PC-3 (cell line): ENCODE measurements around the gene VDR. TPM values are rescaled to one million over a fixed set of nuclear protein-coding genes. Genes with fewer than 3 reads are reported as not detected.

Source experiments
- ATAC-seq: fragments of 200-7000 bp; cut with Tn5 transposase; 2 replicates; pipeline ENCODE4 v1.9.1; 2020; ENCODE audit warnings: mild to moderate bottlenecking, moderate library complexity
- BruUV-seq: library from RNA; stranded (reverse); fragments of 400-500 nt; replicated peaks from 2 replicates; lab custom pipeline; 2021; lab: Mats Ljungman, UMichigan
- CTCF ChIA-PET: fragments of 300-600 bp; sonication (Branson Sonifier 250); formaldehyde crosslinking; loops from one replicate; lab custom pipeline; 2022; ENCODE audit warnings: antibody characterized with exemption; lab: Charles Lee
- POLR2A ChIA-PET: fragments of 300-600 bp; sonication (Branson Sonifier 250); formaldehyde crosslinking; loops from one replicate; lab custom pipeline; 2022; ENCODE audit warnings: antibody characterized with exemption; ENCODE audit not compliant: unreplicated experiment; lab: Charles Lee
- DNase-seq: peaks from one replicate; pipeline ENCODE4 v3.0.0-alpha.2; 2015
- H2AFZ ChIP-seq: fragments of 300-600 bp; sonication (generic); 2 replicates; pipeline ENCODE4 v1.6.0; 2016; ENCODE audit warnings: antibody characterized with exemption, low read length
- H3F3A ChIP-seq: fragments of 300-600 bp; sonication (generic); one replicate; pipeline ENCODE4 v1.6.0; 2017; ENCODE audit warnings: antibody characterized with exemption, low read length, control low read depth, mild to moderate bottlenecking; ENCODE audit not compliant: unreplicated experiment
- H3K27ac ChIP-seq: fragments of 300-600 bp; sonication (generic); 2 replicates; pipeline ENCODE4 v1.5.1; 2016; ENCODE audit warnings: mild to moderate bottlenecking, low read length
- H3K27me3 ChIP-seq: fragments of 300-600 bp; sonication (generic); 2 replicates; pipeline ENCODE4 v1.6.1; 2016; ENCODE audit warnings: low read length, mixed read lengths
- H3K36me3 ChIP-seq: fragments of 300-600 bp; sonication (generic); 2 replicates; pipeline ENCODE4 v1.6.1; 2016; ENCODE audit warnings: low read depth, mixed run types, low read length, mixed read lengths
- H3K4me1 ChIP-seq: fragments of 300-600 bp; sonication (generic); 2 replicates; pipeline ENCODE4 v1.5.1; 2016; ENCODE audit warnings: low read length; ENCODE audit not compliant: insufficient read depth
- H3K4me2 ChIP-seq: fragments of 300-600 bp; sonication (generic); 2 replicates; pipeline ENCODE4 v1.6.0; 2016; ENCODE audit warnings: low read length
- H3K4me3 ChIP-seq: fragments of 300-600 bp; sonication (generic); 2 replicates; pipeline ENCODE4 v1.5.1; 2016; ENCODE audit warnings: mild to moderate bottlenecking, low read length, mixed read lengths
- H3K79me2 ChIP-seq: fragments of 300-600 bp; sonication (generic); 2 replicates; pipeline ENCODE4 v1.6.1; 2017; ENCODE audit warnings: low read length, mixed read lengths
- H3K9ac ChIP-seq: fragments of 300-600 bp; sonication (generic); 2 replicates; pipeline ENCODE4 v1.6.0; 2016; ENCODE audit warnings: mild to moderate bottlenecking, low read length
- H3K9me2 ChIP-seq: fragments of 300-600 bp; sonication (generic); replicated peaks from 2 replicates; pipeline ENCODE4 v1.6.1; 2016; ENCODE audit warnings: mixed run types, low read length, mixed read lengths
- H3K9me3 ChIP-seq: fragments of 300-600 bp; sonication (generic); 2 replicates; pipeline ENCODE4 v1.6.1; 2016; ENCODE audit warnings: low read length, mixed read lengths
- H4K20me1 ChIP-seq: fragments of 300-600 bp; sonication (generic); 2 replicates; pipeline ENCODE4 v1.6.1; 2016; ENCODE audit warnings: low read length, mixed read lengths
- EZH2 ChIP-seq: fragments of 300-600 bp; sonication (generic); IDR thresholded peaks from one replicate; pipeline ENCODE4 v1.6.1; 2017; ENCODE audit warnings: antibody characterized with exemption, mild to moderate bottlenecking, low read length; ENCODE audit not compliant: unreplicated experiment
- EZH2phosphoT487 ChIP-seq: fragments of 300-600 bp; sonication (generic); IDR thresholded peaks from 2 replicates; pipeline ENCODE4 v1.6.1; 2018; ENCODE audit warnings: mild to moderate bottlenecking, antibody characterized with exemption, low read length, borderline replicate concordance
- intact Hi-C: fragments of 100-400 bp; cut with micrococcal nuclease; formaldehyde crosslinking; loops from 2 replicates; pipeline ENCODE4 v1.9.0; 2023
- total RNA-seq: library from RNA; depleted of rRNA; stranded (reverse); fragments of >200 nt; gene quantifications from 2 replicates; pipeline ENCODE4 v1.2.3, GENCODE V29; 2014
- TF ChIP-seq, protein P1 (sequence below): fragments of 300-600 bp; sonication (generic); conservative IDR thresholded peaks from 2 replicates; pipeline ENCODE4 v1.5.1; 2017; ENCODE audit warnings: antibody characterized with exemption, low read depth, mild to moderate bottlenecking, low read length

Gene VDR
- total RNA-seq, 1 experiment from 2014 or later: 19.9 TPM

GRCh38 chr12:47910981-47911380, 6.2 kb upstream of the VDR start:
- CTCF ChIA-PET: no interaction called here
- Histone ChIP-seq H3K79me2 (no peaks in the 10 kb centered on the region), H3K9me3 (no peaks in the 10 kb centered on the region), H3K36me3 (no peaks in the 10 kb centered on the region), H3K4me1 (no peaks in the 10 kb centered on the region), H2AFZ (no peak overlapping the region), H3K27ac (no peak overlapping the region), H3F3A (no peaks in the 10 kb centered on the region), H3K9ac (no peak overlapping the region), H3K9me2 (no peaks in the 10 kb centered on the region), H3K4me3 (no peak overlapping the region), H3K27me3 (no peaks in the 10 kb centered on the region), H3K4me2 (no peak overlapping the region), H4K20me1 (no peaks in the 10 kb centered on the region)
- intact Hi-C loops: no loop called here
- BruUV-seq: no TSS peak
- ATAC-seq (no peak), DNase-seq (no peak)
- TF ChIP-seq, protein P1, sequence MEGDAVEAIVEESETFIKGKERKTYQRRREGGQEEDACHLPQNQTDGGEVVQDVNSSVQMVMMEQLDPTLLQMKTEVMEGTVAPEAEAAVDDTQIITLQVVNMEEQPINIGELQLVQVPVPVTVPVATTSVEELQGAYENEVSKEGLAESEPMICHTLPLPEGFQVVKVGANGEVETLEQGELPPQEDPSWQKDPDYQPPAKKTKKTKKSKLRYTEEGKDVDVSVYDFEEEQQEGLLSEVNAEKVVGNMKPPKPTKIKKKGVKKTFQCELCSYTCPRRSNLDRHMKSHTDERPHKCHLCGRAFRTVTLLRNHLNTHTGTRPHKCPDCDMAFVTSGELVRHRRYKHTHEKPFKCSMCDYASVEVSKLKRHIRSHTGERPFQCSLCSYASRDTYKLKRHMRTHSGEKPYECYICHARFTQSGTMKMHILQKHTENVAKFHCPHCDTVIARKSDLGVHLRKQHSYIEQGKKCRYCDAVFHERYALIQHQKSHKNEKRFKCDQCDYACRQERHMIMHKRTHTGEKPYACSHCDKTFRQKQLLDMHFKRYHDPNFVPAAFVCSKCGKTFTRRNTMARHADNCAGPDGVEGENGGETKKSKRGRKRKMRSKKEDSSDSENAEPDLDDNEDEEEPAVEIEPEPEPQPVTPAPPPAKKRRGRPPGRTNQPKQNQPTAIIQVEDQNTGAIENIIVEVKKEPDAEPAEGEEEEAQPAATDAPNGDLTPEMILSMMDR: no peak
- TF ChIP-seq EZH2 (no peak), EZH2phosphoT487 (no peak)
- POLR2A ChIA-PET: no interaction called here

GRCh38 chr12:47910486-47910885, 5.7 kb upstream of the VDR start:
- ChIA-PET CTCF (no interaction called here), POLR2A (interaction anchor here (0.5 to 0.6 kb wide), 2 partner anchors 38 to 273 kb away, joined by 3 to 8 read pairs; partner anchors contain the start of gene CCDC184)
- H4K20me1 ChIP-seq: no peaks in the 10 kb centered on the region
- no peaks in the 10 kb centered on the region for H3K27me3 ChIP-seq
- no peak overlapping the region for H3K9ac ChIP-seq
- no peak for DNase-seq
- no peak overlapping the region for H3K4me2 ChIP-seq
- H3K27ac ChIP-seq: no peak overlapping the region
- no peaks in the 10 kb centered on the region for H3K9me2 ChIP-seq
- H3K9me3 ChIP-seq: no peaks in the 10 kb centered on the region
- H2AFZ ChIP-seq: no peak overlapping the region
- BruUV-seq: no TSS peak
- H3K4me1 ChIP-seq: no peaks in the 10 kb centered on the region
- ATAC-seq: no peak
- no peaks in the 10 kb centered on the region for H3K36me3 ChIP-seq
- TF ChIP-seq, protein P1: no peak
- TF ChIP-seq EZH2 (no peak), EZH2phosphoT487 (no peak)
- intact Hi-C loops: no loop called here
- no peak overlapping the region for H3K4me3 ChIP-seq
- H3K79me2 ChIP-seq: no peaks in the 10 kb centered on the region
- no peaks in the 10 kb centered on the region for H3F3A ChIP-seq

DNA sequence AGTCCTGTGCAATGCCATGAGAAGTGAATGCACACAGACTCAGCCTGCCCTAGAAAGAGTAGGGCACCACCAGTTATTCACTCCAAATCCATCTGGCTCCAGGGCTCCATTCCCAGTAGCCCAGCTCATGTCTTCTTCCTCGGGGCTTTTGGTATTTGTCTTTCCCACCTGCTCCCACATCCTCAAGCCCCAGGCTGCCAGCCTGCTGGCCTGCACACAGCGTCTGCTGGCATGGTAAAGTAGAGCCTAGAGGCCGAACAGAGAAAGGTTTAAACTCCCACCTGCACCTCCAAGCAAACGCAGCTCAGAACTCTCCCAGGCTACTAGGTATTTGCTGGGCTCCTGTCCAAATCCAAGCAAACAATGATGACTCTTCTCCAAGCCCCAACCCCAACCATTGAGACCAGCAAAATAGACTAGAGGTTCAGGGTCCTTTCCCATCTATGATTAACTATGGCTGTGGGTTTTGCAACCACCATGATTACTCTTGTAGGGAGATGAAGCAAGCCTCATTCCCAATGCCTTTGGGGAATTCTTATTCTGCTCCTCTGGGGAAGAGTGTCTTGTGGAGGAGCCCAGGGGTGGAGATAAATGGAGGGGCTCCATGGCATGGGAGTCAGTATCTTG, 5.2 kb upstream of the VDR start:
- POLR2A ChIA-PET: interaction anchor here (0.5 to 0.6 kb wide), 2 partner anchors 38 to 273 kb away, joined by 3 to 8 read pairs; partner anchors contain the start of gene CCDC184
- no TSS peak for BruUV-seq
- no peaks in the 10 kb centered on the region for H3K4me1 ChIP-seq

More for the DNA sequence above, 5.2 kb upstream of the VDR start:
- no peaks in the 10 kb centered on the region for H3K9me3 ChIP-seq
- TF ChIP-seq EZH2 (no peak), EZH2phosphoT487 (no peak)
- TF ChIP-seq, protein P1: no peak
- no peaks in the 10 kb centered on the region for H4K20me1 ChIP-seq
- no peaks in the 10 kb centered on the region for H3K36me3 ChIP-seq
- ATAC-seq: no peak
- intact Hi-C loops: loop anchor here (10.0 kb wide), 2 partner anchors 115 to 275 kb away; partner anchors contain the start of gene CCDC184
- H3K79me2 ChIP-seq: no peaks in the 10 kb centered on the region
- H2AFZ ChIP-seq: no peak overlapping the region
- CTCF ChIA-PET: no interaction called here
- H3F3A ChIP-seq: no peaks in the 10 kb centered on the region
- no peaks in the 10 kb centered on the region for H3K27me3 ChIP-seq
- H3K4me2 ChIP-seq: no peak overlapping the region
- no peak overlapping the region for H3K9ac ChIP-seq
- H3K4me3 ChIP-seq: no peak overlapping the region
- DNase-seq: no peak
- no peaks in the 10 kb centered on the region for H3K9me2 ChIP-seq
- no peak overlapping the region for H3K27ac ChIP-seq
